HG02798 (cell line): Measurements from ENCODE around the gene KCNJ14.

Experiments
- ATAC-seq: cut with Tn5 transposase; IDR thresholded peaks from one replicate; pipeline ENCODE4 v1.9.1; 2021; ENCODE audit warnings: mild to moderate bottlenecking; ENCODE audit not compliant: unreplicated experiment, poor library complexity

Gene KCNJ14

GRCh38 chr19:48455171-48455907 is at the start of gene KCNJ14:
KCNJ14 (plus strand) TSS chr19:48455574; CDS start chr19:48461725, 6,151 bp downstream.
- no peak for ATAC-seq

GRCh38 chr19:48405850-48406249 is 49.5 kb upstream of the KCNJ14 start:
- no peak for ATAC-seq

GRCh38 chr19:48413879-48414587 is 41.3 kb upstream of the KCNJ14 start:
- no peak for ATAC-seq

- ATAC-seq: no peak
Measured at GRCh38 chr19:48415395-48415794, 40.0 kb upstream of the KCNJ14 start.

GRCh38 chr19:48415806-48416221 is 39.6 kb upstream of the KCNJ14 start:
- no peak for ATAC-seq

GRCh38 chr19:48417421-48417820 is 38.0 kb upstream of the KCNJ14 start:
- ATAC-seq: no peak

- ATAC-seq: peak; percentile 18
Measured at GRCh38 chr19:48418317-48419064, 36.9 kb upstream of the KCNJ14 start.

GRCh38 chr19:48419158-48419920 is 36.0 kb upstream of the KCNJ14 start:
- peak; percentile 80 for ATAC-seq

GRCh38 chr19:48421548-48421947 is 33.8 kb upstream of the KCNJ14 start:
- ATAC-seq: no peak

- ATAC-seq: no peak
Measured at GRCh38 chr19:48424694-48425219, 30.6 kb upstream of the KCNJ14 start.

GRCh38 chr19:48428670-48429069 is 26.7 kb upstream of the KCNJ14 start:
- ATAC-seq: no peak

GRCh38 chr19:48433337-48433736 is 22.0 kb upstream of the KCNJ14 start:
- no peak for ATAC-seq

GRCh38 chr19:48436586-48436985 is 18.8 kb upstream of the KCNJ14 start:
- no peak for ATAC-seq

- no peak for ATAC-seq
Measured at GRCh38 chr19:48441360-48442050, 13.9 kb upstream of the KCNJ14 start.

GRCh38 chr19:48442116-48443035 is 13.0 kb upstream of the KCNJ14 start:
- no peak for ATAC-seq

GRCh38 chr19:48443256-48443655 is 12.1 kb upstream of the KCNJ14 start:
- no peak for ATAC-seq

GRCh38 chr19:48443731-48444128 is 11.6 kb upstream of the KCNJ14 start:
- ATAC-seq: no peak

GRCh38 chr19:48444129-48444935 is 11.0 kb upstream of the KCNJ14 start:
- ATAC-seq: no peak
